Smooth muscle cell (in vitro differentiated cells): ENCODE data around the gene NYAP2. TPM values are rescaled to one million over a fixed set of nuclear protein-coding genes. Genes with fewer than 3 reads are reported as not detected.

Experiments used
- DNase-seq: peaks from one replicate; lab custom pipeline; 2025; ENCODE audit not compliant: unreplicated experiment; lab: John Stamatoyannopoulos, UW
- H2AFZ ChIP-seq: fragments of 200-600 bp; sonication (generic); 2 replicates; pipeline ENCODE4 v1.6.0; 2016; ENCODE audit warnings: antibody characterized with exemption, low read depth, mild to moderate bottlenecking
- H3F3A ChIP-seq: fragments of 200-600 bp; sonication (generic); 2 replicates; pipeline ENCODE4 v1.6.0; 2017; ENCODE audit warnings: antibody characterized with exemption, low read depth
- H3K27ac ChIP-seq: fragments of 200-600 bp; sonication (generic); 2 replicates; pipeline ENCODE4 v1.5.1; 2016; ENCODE audit warnings: low read depth, mild to moderate bottlenecking
- H3K27me3 ChIP-seq: fragments of 200-600 bp; sonication (generic); 2 replicates; pipeline ENCODE4 v1.6.1; 2016; ENCODE audit warnings: low read depth, mild to moderate bottlenecking
- H3K36me3 ChIP-seq: fragments of 200-600 bp; sonication (generic); 2 replicates; pipeline ENCODE4 v1.5.1; 2016; ENCODE audit warnings: low read depth
- H3K4me1 ChIP-seq: fragments of 200-600 bp; sonication (generic); 2 replicates; pipeline ENCODE4 v1.5.1; 2016; ENCODE audit warnings: low read depth
- H3K4me2 ChIP-seq: fragments of 200-600 bp; sonication (generic); 2 replicates; pipeline ENCODE4 v1.6.0; 2016; ENCODE audit warnings: mild to moderate bottlenecking
- H3K4me3 ChIP-seq: fragments of 200-600 bp; sonication (generic); 2 replicates; pipeline ENCODE4 v1.5.1; 2016; ENCODE audit warnings: mild to moderate bottlenecking
- H3K79me2 ChIP-seq: fragments of 200-600 bp; sonication (generic); 2 replicates; pipeline ENCODE4 v1.6.0; 2016; ENCODE audit warnings: low read depth, mild to moderate bottlenecking
- H3K9ac ChIP-seq: fragments of 200-600 bp; sonication (generic); 2 replicates; pipeline ENCODE4 v1.6.0; 2016; ENCODE audit warnings: low read depth
- H3K9me3 ChIP-seq: fragments of 200-600 bp; sonication (generic); replicated peaks from 2 replicates; pipeline ENCODE4 v1.5.1; 2016; ENCODE audit warnings: low read depth
- H4K20me1 ChIP-seq: fragments of 200-600 bp; sonication (generic); 2 replicates; pipeline ENCODE4 v1.6.0; 2016; ENCODE audit warnings: low read depth
- CTCF ChIP-seq: fragments of 200-600 bp; sonication (generic); IDR thresholded peaks from 2 replicates; pipeline ENCODE4 v1.5.1; 2017; ENCODE audit warnings: borderline replicate concordance, mild to moderate bottlenecking, antibody characterized with exemption; ENCODE audit not compliant: insufficient read depth, poor library complexity, severe bottlenecking
- WGBS: methylation state at CpG from one replicate; pipeline ENCODE4 v1.1.7; 2016; ENCODE audit warnings: low lambda C conversion rate; 5-methylcytosine and 5-hydroxymethylcytosine counted together
- polyA plus RNA-seq: library from polyadenylated mRNA; unstranded; fragments of >200 nt; fragmentation: Nextera tagmentation; extraction: Ambion mirVana; gene quantifications from 2 replicates; pipeline ENCODE4 v1.2.1, GENCODE V29; 2016
- total RNA-seq: library from RNA; depleted of rRNA; stranded (reverse); fragments of >200 nt; gene quantifications from 2 replicates; pipeline ENCODE4 v1.2.3, GENCODE V29; 2014

NYAP2 gene
- total and polyA plus RNA-seq, 2 experiments from 2014 or later = not detected

DNA sequence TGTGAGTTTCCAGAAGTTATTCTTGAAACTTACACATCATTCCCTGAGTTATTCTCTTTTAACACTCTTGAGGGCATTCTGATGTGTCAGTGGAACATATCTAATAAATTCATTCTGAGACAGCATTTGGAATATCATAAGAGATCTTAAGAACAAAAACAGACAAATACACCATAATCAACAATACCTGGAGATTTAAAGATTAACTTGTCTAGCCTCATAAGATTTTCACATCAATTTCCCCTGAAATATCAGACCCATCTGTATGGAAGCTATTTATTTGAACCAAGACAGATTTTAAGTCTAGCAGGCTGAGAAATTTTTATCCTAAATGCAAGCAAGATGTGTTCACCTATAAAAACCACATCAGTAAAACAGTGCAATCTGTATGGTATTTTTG lies 181.6 kb downstream of the NYAP2 start:
- TF ChIP-seq CTCF = no peak
- H3K9me3 ChIP-seq = no peaks in the 10 kb centered on the region

DNA sequence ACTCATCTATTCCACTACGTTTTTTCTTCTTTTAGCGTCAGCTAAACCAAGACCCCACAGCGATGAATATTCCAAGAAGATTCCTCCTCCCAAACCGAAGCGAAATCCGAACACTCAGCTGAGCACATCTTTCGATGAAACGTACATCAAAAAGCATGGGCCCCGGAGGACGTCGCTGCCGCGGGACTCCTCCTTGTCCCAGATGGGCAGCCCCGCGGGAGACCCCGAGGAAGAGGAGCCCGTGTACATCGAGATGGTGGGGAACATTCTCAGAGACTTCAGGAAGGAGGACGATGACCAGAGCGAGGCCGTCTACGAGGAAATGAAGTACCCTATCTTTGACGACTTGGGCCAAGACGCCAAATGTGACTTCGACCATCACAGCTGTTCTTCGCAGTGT lies 182.4 kb downstream of the NYAP2 start:
- 94% methylated on average over 26 of the region's 26 CpGs for WGBS
- no peak overlapping the region for H2AFZ ChIP-seq
- no peak overlapping the region for H3K4me2 ChIP-seq
- H3K4me3 ChIP-seq = no peak overlapping the region
- no peaks in the 10 kb centered on the region for H3F3A ChIP-seq
- no peaks in the 10 kb centered on the region for H3K4me1 ChIP-seq
- no peak overlapping the region for H3K27ac ChIP-seq
- no peaks in the 10 kb centered on the region for H3K79me2 ChIP-seq
- H3K27me3 ChIP-seq = no peaks in the 10 kb centered on the region
- no peak for TF ChIP-seq CTCF
- no peaks in the 10 kb centered on the region for H3K9me3 ChIP-seq
- no peak overlapping the region for H3K9ac ChIP-seq
- H4K20me1 ChIP-seq = no peaks in the 10 kb centered on the region
- DNase-seq = no peak
- H3K36me3 ChIP-seq = no peaks in the 10 kb centered on the region

More for the DNA sequence above, 181.6 kb downstream of the NYAP2 start:
- Histone ChIP-seq H3K36me3 (no peaks in the 10 kb centered on the region), H3K9ac (no peak overlapping the region), H2AFZ (no peak overlapping the region), H3K79me2 (no peaks in the 10 kb centered on the region), H3K27ac (no peak overlapping the region), H3K27me3 (no peaks in the 10 kb centered on the region), H3K4me2 (no peak overlapping the region), H3K4me1 (no peaks in the 10 kb centered on the region), H3F3A (no peaks in the 10 kb centered on the region), H4K20me1 (no peaks in the 10 kb centered on the region), H3K4me3 (no peak overlapping the region)
- DNase-seq = no peak

GRCh38 chr2:225582355-225583116 lies 183.0 kb downstream of the NYAP2 start:
- no peaks in the 10 kb centered on the region for H3K27me3 ChIP-seq
- H3K27ac ChIP-seq = no peak overlapping the region
- H4K20me1 ChIP-seq = no peaks in the 10 kb centered on the region
- no peak overlapping the region for H3K4me2 ChIP-seq
- no peaks in the 10 kb centered on the region for H3K4me1 ChIP-seq
- 97% methylated on average over 40 of the region's 49 CpGs for WGBS
- no peak for TF ChIP-seq CTCF
- no peak overlapping the region for H3K9ac ChIP-seq
- H3K36me3 ChIP-seq = no peaks in the 10 kb centered on the region
- no peak overlapping the region for H2AFZ ChIP-seq
- no peak for DNase-seq
- no peak overlapping the region for H3K4me3 ChIP-seq
- H3K9me3 ChIP-seq = no peaks in the 10 kb centered on the region
- H3K79me2 ChIP-seq = no peaks in the 10 kb centered on the region
- H3F3A ChIP-seq = no peaks in the 10 kb centered on the region

DNA sequence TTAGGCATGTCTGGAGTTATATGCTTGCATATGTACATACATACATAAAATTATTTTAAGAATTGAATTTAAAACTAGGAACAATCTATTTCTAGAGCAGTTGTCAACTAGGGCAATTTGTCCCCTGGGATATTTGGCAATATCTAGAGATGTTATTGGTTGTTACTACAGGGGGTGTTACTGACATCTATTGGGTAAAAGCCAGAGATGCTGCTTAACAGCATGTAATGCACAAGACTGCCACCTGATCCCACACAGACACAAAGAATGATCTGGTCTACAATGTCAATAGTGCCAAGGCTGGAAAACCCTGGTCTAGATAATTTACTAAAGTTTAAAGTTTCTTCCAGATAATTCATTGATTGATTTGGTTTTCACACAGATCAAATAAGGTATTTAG lies 185.3 kb downstream of the NYAP2 start:
- no peaks in the 10 kb centered on the region for H3K9me3 ChIP-seq

More for the DNA sequence above, 185.3 kb downstream of the NYAP2 start:
- no peak overlapping the region for H2AFZ ChIP-seq
- no peaks in the 10 kb centered on the region for H3K36me3 ChIP-seq
- H3K4me2 ChIP-seq = no peak overlapping the region
- TF ChIP-seq CTCF = no peak
- no peak overlapping the region for H3K27ac ChIP-seq
- H3K4me1 ChIP-seq = no peaks in the 10 kb centered on the region
- no peaks in the 10 kb centered on the region for H4K20me1 ChIP-seq
- H3K79me2 ChIP-seq = no peaks in the 10 kb centered on the region
- no peak for DNase-seq
- no peak overlapping the region for H3K4me3 ChIP-seq
- no peaks in the 10 kb centered on the region for H3F3A ChIP-seq
- no peaks in the 10 kb centered on the region for H3K27me3 ChIP-seq
- no peak overlapping the region for H3K9ac ChIP-seq
